Stimulated activated CD4-positive, alpha-beta T cell treated with anti-CD3 and anti-CD28 coated beads, Interleukin-15, amount 100 ng/mL, for 24 hours (primary cell): ENCODE results near the gene PCDH1.
A peak's percentile ranks its signal among the peaks of the same experiment; 100 is the strongest.
"Not testable (repeated sequence)": the region's sequence is repeated elsewhere in the genome, so short reads cannot be mapped to it uniquely, and the experiment has no call there.

ENCODE experiments used
- DNase-seq: peaks from one replicate; pipeline ENCODE4 v3.0.0-alpha.2; 2020

The PCDH1 gene

GRCh38 chr5:141897425-141897824 lies 19.2 kb upstream of the PCDH1 start:
- no peak for DNase-seq

GRCh38 chr5:141890429-141890828 lies 12.2 kb upstream of the PCDH1 start:
- not testable (repeated sequence) for DNase-seq

GRCh38 chr5:141889282-141889871 lies 11.2 kb upstream of the PCDH1 start:
- no peak for DNase-seq

GRCh38 chr5:141883892-141884318 lies 5.7 kb upstream of the PCDH1 start:
- DNase-seq: no peak

GRCh38 chr5:141883184-141883891 lies 5.1 kb upstream of the PCDH1 start:
- DNase-seq: peak; percentile 31

GRCh38 chr5:141882594-141883183 lies 4.5 kb upstream of the PCDH1 start:
- DNase-seq: no peak

- no peak for DNase-seq
Observed at GRCh38 chr5:141881886-141882285, 3.7 kb upstream of the PCDH1 start.

GRCh38 chr5:141880961-141881801 lies 3.0 kb upstream of the PCDH1 start:
- DNase-seq: no peak

- DNase-seq: no peak
Observed at GRCh38 chr5:141879941-141880738, 1.9 kb upstream of the PCDH1 start.

GRCh38 chr5:141879426-141879759 lies 1.2 kb upstream of the PCDH1 start:
- DNase-seq: no peak

- DNase-seq: peak; percentile 90
Observed at GRCh38 chr5:141878711-141879425, 658 bp upstream of the PCDH1 start.

GRCh38 chr5:141877356-141878185 lies 639 bp downstream of the PCDH1 start:
- peak; percentile 39 for DNase-seq

- DNase-seq: peak; percentile 17
Observed at GRCh38 chr5:141876628-141877355, 1.4 kb downstream of the PCDH1 start.

GRCh38 chr5:141875795-141876627 lies 2.2 kb downstream of the PCDH1 start:
- DNase-seq: peak; percentile 21

- no peak for DNase-seq
Observed at GRCh38 chr5:141875022-141875740, 3.0 kb downstream of the PCDH1 start.

GRCh38 chr5:141874262-141874964 lies 3.8 kb downstream of the PCDH1 start:
- no peak for DNase-seq

GRCh38 chr5:141873933-141874261 lies 4.3 kb downstream of the PCDH1 start:
- DNase-seq: no peak
